CMK (cell line): ENCODE results near the gene HS6ST2.
"Not testable (repeated sequence)": the region's sequence is repeated elsewhere in the genome, so short reads cannot be mapped to it uniquely, and the experiment has no call there.

Source experiments
- DNase-seq: peaks from one replicate; pipeline ENCODE4 v3.0.0-alpha.2; 2010; ENCODE audit warnings: low read depth

HS6ST2 gene

DNA sequence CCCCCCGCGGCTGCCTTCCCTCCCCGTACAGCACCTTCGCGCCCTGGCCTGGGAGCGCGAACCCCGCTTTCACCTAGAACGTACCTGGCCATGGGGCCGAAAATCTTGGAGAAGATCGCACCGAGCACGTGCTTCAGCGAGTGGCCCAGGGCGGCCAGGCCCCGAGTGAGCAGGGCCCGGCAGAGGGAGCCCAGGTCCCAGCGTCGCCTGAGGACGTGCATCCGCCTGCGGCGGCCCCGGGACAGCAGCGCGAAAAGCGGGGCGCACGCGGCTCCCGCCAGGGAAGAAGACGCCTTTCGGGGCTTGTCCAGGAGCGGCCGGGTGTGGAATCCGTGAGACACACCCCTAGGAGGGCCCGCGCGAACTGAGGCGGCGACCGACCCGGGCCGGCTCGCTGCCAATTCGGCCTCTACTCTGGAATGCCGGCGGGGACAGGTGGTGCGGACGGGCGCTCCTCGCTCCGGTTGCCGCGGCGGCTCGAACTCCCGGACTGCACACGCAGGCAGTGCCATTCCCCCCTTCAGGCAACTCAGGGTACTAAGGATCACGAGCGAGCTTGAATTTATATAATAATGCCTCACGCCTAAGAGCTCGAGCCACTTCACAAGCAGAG lies at the start of gene HS6ST2:
HS6ST2 (minus strand) TSS at position 539 of the 613 bp plus-strand sequence.
- no peak for DNase-seq

DNA sequence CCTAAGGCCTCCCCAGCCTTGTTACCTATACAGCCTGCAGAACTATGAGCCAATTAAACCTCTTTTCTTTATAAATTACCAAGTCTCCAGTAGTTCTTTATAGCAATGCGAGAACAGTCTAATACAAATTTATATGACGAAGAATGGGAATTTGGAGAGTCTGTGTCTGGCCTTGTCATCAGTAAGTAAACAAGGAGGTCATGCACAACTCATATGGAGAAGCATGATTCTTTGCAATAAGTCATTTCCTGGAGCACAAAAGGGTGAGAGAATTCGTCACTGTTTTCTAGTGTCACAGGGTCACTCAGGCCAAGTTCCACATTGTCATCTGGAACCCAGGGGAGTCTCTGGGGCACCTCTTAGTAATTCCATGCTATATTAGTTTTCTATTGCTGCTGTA lies 49.0 kb upstream of the HS6ST2 start:
- no peak for DNase-seq

DNA sequence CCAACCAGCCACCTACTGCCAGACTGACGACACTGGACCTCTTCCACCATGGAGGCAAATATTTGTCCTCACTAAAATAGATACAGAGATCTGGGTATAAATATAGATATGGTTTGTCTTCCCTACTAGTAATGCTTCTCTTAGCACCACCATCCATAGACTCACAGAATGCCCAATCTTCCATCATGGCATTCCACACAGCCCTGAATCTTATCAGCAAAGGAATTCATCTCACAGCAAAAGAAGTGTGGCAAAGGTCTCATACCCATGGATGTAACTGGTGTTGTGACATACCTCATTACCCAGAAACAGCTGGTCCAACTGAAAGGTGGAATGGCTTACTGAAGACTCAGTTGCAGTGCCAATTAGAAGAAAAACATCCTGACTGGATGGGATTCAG lies 47.2 kb upstream of the HS6ST2 start:
- no peak for DNase-seq

- no peak for DNase-seq
Measured at GRCh38 chrX:133005042-133005441, 46.6 kb upstream of the HS6ST2 start.

DNA sequence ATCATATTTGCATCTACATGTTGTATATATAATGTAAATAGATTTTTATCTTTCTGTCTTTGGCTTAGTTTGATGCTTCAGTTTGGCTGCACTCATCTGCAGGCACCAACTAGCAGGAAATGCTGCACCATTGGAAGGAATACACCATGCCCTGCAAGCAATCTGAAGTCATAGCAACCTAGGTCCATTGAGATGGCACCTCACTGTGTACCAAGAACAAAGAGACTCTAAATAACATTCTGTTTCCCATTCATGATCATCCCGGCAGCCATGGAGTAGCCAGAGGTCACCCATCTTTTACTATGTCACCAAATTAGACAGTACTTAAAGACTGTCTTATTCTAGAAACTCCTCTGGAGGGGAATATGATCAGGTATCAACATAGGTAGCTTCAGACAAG lies 40.8 kb upstream of the HS6ST2 start:
- DNase-seq = no peak

DNA sequence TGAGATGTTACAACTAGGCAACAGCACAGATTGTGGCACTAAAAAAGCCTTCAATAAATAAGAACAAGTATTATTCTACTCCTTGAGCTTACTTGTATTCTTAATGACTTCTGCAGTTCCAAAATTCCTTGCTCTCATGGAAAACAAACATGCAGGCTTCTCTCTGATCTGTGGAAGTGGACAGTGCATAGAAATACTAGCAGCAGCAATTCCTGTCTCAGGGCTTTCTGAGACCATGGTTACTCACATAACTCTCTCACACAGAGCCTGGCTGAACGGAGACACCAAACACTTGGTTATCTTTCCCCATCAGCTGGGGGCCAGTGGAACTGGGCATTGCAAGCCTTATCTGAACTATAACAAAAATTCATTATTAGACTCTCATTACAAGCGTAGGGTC lies 32.4 kb upstream of the HS6ST2 start:
- DNase-seq = no peak

DNA sequence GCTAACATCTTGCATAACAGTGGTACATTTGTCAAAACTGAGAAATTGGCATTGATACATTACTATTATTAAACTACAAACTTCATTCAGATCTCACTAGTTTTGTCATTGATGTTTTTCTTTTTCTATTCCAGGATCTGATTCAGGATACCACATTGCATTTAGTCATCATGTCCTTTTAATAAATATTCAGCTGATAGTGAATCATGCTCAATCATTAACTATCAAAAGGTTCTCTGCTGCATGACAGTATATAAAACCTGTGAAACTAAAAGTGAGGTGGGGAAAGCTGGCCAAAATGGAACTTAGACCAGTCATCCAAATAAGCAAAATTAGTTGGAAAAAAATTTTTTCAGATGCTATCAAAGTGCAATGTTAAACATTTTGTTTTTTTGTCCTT lies 28.1 kb upstream of the HS6ST2 start:
- no peak for DNase-seq

DNA sequence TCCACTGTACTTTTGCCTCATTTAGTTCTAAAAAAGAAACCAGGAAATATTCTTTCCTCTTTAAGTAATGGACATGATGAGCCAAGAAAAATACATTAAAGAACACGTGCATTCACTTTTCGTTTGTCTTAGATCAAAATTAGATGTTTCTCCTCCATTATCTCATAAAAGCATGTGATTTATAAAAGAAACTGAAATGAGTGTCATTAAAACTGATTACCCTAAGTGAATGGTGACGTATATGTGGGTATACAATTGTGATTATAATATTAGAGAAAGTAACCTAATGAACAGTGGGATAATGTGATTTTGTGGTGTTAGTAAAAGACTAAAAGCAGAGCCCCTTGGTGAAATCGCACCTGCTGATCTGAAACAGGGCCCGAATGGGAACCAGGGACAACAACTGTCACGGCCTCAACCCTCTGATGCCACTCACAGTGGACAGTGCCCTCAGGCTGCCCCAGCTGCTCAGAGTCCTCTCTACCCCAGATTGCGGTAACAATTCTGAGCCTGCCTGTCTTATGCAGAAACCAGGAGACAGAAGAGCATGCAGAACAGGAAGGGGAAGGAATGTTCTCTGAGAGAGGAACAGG lies 25.7 kb upstream of the HS6ST2 start:
- no peak for DNase-seq

DNA sequence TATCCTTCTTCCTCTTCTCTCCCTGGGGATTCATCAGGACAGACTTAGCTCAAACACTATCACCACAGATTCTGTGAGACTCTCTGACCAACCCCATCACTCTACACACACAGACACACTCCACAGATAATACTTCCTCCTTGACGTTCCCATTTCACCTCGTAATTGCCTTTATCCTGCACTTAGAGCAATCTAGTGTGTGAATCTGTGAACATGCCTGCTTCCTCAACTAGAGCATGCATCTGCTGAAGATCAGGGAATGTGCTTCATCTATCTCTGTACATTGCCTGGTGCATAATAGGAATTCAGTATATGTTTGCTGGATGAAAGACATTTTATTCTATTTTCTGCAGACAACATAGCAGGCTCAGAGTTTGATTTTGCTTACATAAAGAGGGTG lies 25.1 kb upstream of the HS6ST2 start:
- no peak for DNase-seq

- not testable (repeated sequence) for DNase-seq
Measured at GRCh38 chrX:132980035-132980434, 21.6 kb upstream of the HS6ST2 start.

GRCh38 chrX:132968296-132968949 lies 10.0 kb upstream of the HS6ST2 start:
- no peak for DNase-seq

DNA sequence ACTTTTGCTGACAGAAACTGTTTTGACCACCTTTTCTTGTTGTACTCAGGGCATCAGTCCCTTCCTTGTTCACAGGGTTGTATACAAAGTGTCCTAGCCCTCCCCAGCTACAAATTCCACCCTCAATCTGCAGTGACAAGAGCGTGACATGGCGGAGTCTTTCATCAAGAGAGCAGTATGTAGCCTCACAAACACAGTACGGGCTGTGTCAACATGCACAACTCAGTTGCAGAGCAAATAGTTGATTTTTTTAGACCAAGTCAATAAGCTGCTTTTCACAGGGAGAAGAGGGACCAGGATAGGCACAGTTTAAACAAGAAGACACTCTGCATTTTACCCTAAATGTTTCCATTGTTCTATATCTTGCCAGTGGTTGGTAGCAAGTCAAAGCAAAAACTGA lies 8.6 kb upstream of the HS6ST2 start:
- no peak for DNase-seq

DNA sequence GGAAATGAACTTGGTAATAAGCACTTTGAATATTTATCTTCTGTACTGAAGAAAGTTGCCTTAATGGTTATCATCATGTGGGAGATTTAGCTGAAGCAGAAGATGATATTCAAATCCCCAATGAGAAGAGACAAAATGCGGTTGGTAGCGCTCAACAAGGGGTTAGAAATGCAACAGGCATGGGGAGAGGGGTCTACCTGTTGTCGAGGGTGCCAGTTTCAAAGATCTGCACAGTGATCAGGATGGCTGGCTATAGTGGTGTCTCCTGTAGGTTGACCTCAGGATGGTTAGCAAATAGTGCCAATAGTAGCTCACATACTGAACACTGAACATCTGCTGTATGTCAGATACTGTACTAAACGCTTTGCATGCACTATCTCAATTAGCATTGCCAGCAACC lies 7.0 kb upstream of the HS6ST2 start:
- no peak for DNase-seq

DNA sequence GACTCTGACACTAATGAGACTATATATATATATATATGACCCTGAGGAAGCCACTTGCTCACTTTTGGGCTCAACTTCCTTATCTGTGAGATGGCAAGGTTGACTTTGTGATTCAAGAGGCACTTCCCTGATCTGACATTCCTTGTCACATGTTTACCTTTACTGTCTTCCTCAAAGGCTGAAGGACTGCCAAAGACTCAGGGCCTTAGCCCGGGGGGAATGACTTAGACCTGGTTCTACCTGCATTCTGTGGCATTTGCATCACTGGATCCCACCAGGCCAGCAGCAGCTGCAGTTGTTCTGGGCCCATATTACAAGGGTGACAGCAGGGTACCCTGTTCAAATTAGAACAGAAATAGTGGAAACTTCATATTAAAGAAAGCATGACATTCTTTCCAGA lies 3.1 kb upstream of the HS6ST2 start:
- DNase-seq = no peak

DNA sequence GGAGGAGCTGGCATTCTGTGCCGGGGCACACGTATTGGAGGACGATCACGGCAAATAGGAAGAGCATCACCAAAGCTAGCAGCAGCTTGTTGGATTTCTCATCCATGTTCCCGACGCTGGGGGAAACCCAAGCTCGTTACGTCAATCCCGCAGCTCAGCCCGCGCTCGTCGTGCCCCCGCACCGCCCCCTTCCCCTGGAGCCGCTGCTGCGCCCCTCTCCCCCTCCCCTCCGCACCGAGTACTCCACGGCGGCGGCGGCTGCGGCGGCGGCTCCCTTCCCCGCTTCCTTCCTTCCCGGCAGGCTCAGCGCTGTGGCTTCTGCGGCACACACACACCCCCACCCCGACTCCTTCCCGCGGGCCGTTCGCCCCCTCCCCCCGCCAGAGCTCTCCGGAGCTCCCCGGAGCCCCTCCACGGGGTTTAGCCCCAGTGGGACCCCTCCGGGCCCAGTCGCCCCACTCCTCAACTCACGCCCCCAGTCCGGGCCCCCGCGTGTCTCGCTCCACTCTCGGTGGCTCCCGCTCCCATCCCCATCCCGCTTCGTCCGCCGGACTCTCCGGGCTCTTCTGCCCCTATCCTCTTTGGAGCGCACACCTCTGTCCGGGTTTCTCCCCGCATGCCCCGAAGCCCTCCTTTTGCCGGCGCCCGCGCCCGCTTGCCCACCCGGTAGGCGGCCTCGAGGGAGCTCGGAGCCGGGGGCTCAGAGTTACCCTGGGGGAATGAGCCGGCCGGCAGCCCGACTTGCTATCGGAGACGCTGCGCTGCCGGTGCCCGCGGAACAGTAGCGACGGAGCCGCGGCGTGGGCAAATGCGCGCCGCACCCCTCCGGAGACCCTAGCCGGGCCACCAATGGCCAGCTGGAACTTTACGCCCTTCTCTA lies 978 bp downstream of the HS6ST2 start:
- DNase-seq = no peak

DNA sequence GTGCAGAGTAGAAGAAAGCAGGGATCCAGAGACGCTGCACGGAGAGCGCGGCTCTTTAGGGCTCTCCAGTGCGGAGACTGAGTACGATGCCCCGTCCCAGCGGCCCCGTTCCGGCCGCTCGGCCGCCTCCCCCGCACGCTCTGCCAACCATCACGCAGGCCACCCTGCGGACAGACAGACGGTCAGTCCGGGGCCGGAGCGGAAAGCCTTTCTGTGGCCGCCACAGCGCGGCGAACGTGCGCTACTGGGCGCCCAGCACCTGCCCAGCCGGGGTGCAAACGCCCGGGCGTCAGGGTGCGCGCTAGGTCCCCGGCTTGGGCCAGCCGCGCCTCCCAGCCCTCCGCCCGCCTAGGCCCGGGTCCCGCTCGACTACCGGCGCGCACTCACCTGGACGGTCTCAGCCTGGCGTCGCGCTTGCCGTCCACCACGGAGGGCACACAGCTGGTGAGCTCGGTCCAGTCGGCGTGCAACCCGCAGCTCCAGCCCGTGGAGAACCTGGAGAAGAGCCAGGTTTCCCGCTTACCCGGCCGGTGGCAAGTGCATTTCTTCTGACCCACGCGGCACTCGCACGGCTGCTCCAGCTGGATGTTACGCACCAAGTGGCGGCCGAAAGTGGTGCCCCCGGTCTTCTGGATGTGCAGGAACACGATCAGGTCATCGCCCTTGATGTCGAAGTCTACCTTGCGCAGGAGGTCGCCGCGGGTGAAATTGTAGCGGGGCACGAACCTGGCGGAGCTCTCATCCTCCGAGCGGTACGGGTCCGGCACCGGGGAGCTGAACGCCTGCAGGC lies 1.8 kb downstream of the HS6ST2 start:
- DNase-seq = no peak

DNA sequence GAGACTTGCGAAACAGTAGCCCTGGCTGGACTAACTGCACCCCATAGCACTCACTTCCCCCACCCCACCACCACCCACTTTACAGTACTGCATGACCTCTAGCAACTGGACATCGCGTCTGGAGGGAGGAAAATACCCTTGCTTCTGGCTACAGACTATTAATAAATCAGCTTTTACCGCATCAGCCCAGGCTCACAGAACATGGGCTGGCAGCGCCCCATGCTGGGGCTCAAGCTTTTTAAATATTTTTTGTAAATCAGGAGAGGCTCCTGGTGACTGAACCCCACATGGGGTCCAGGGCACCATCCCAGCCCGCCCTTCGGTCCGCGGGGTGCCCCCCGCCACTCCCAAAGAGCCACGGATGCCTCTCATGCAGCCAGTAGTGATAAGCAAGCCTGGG lies 2.7 kb downstream of the HS6ST2 start:
- no peak for DNase-seq

DNA sequence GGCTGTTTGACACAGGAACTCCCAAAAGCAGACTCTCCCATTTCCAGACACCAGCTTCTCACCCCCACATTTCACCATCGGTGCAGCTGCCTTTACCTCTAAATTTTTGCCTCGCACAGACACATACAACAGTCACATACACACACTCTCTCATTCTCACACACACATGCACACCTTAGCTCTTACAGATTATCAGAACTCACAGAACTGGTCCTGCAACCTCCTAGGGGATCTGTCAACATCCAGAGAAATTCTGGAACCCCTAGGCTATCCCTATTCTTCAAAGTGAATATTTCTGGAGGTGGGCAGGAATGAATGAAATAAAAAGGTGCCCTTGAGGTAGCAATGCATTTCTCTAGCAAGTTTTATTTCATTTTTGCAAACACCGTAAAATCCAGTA lies 4.1 kb downstream of the HS6ST2 start:
- DNase-seq = no peak

DNA sequence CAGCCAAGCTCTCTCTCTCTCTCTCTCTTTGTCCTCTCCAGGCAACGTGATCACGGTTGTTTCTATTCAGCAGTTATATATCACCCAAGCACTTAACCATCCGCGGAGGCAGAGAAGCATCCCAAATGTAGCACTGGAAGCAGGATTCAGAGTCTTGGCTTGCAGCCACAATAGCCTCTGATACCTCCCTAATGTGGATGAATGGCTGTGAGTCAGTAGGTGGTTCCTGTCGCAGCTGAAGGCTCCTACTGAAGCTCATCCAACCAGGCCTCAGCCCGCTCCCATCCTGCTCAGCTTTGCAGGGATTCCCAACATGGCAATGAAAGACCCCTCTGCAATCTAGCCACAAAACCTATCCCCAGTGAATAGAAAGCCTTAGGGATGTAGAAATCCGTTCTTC lies 5.1 kb downstream of the HS6ST2 start:
- DNase-seq = no peak

GRCh38 chrX:132948648-132949260 lies 9.7 kb downstream of the HS6ST2 start:
- no peak for DNase-seq

- not testable (repeated sequence) for DNase-seq
Measured at GRCh38 chrX:132945055-132945599, 13.3 kb downstream of the HS6ST2 start.
